ENCODE data around the gene IL4R.

Gene IL4R

GRCh38 chr16:27351989-27352388, 38.2 kb downstream of the IL4R start:
- no peak for DNase-seq (ENCODE audit: low read depth, low spot score)
- POLR2A ChIA-PET = no interaction called here
- H3K4me3 ChIP-seq (ENCODE audit: low read depth, low read length) = no peak overlapping the region
- CTCF ChIA-PET = interaction anchor here (1.0 to 1.1 kb wide), 2 partner anchors 10 to 16 kb away, joined by 3 to 4 read pairs; no protein-coding TSS in a partner anchor
- no peak for TF ChIP-seq CTCF (IDR thresholded peaks at IDR 0.05; ENCODE audit: insufficient read depth, low read length, missing control alignments)

GRCh38 chr16:27353853-27354252, 40.1 kb downstream of the IL4R start:
- H3K4me3 ChIP-seq (ENCODE audit: low read depth, low read length) = no peak overlapping the region
- DNase-seq (ENCODE audit: low read depth, low spot score) = no peak
- CTCF ChIA-PET = interaction anchor here (0.9 to 5.3 kb wide), 4 partner anchors 10 to 119 kb away, joined by 3 to 46 read pairs (median 12); no protein-coding TSS in a partner anchor
- no peak for TF ChIP-seq CTCF (IDR thresholded peaks at IDR 0.05; ENCODE audit: insufficient read depth, low read length, missing control alignments)
- POLR2A ChIA-PET = no interaction called here

- POLR2A ChIA-PET = no interaction called here
- no peak overlapping the region for H3K4me3 ChIP-seq (ENCODE audit: low read depth, low read length)
- DNase-seq (ENCODE audit: low read depth, low spot score) = no peak
- CTCF ChIA-PET = interaction anchor here (5.1 to 5.3 kb wide), 2 partner anchors 11 to 121 kb away, joined by 22 to 46 read pairs; no protein-coding TSS in a partner anchor
- peak; percentile 40 for TF ChIP-seq CTCF (IDR thresholded peaks at IDR 0.05; ENCODE audit: insufficient read depth, low read length, missing control alignments)
These were observed 41.8 kb downstream of the IL4R start for GRCh38 chr16:27355610-27356009.

- ChIA-PET CTCF (interaction anchor here (5.1 to 5.3 kb wide), 2 partner anchors 10 to 122 kb away, joined by 22 to 46 read pairs; no protein-coding TSS in a partner anchor), POLR2A (no interaction called here)
These were observed 43.0 kb downstream of the IL4R start for GRCh38 chr16:27356794-27357193.

GRCh38 chr16:27359051-27359450, 45.3 kb downstream of the IL4R start:
- TF ChIP-seq CTCF (IDR thresholded peaks at IDR 0.05; ENCODE audit: insufficient read depth, low read length, missing control alignments) = no peak
- CTCF ChIA-PET = no interaction called here
- no peak for DNase-seq (ENCODE audit: low read depth, low spot score)
- POLR2A ChIA-PET = no interaction called here
- H3K4me3 ChIP-seq (ENCODE audit: low read depth, low read length) = no peak overlapping the region

More at GRCh38 chr16:27356794-27357193, 43.0 kb downstream of the IL4R start:
- no peak for DNase-seq (ENCODE audit: low read depth, low spot score)
- H3K4me3 ChIP-seq (ENCODE audit: low read depth, low read length) = no peak overlapping the region
- TF ChIP-seq CTCF (IDR thresholded peaks at IDR 0.05; ENCODE audit: insufficient read depth, low read length, missing control alignments) = no peak

- no peak for TF ChIP-seq CTCF (IDR thresholded peaks at IDR 0.05; ENCODE audit: insufficient read depth, low read length, missing control alignments)
- H3K4me3 ChIP-seq (ENCODE audit: low read depth, low read length) = no peak overlapping the region
- no peak for DNase-seq (ENCODE audit: low read depth, low spot score)
- POLR2A ChIA-PET = no interaction called here
- CTCF ChIA-PET = no interaction called here
These were observed 45.8 kb downstream of the IL4R start for GRCh38 chr16:27359615-27360014.
